HepG2 (cell line): ENCODE data around the gene LITAF. TPM values are rescaled to one million over a fixed set of nuclear protein-coding genes. Genes with fewer than 3 reads are reported as not detected.

Source experiments
- GATA4 ChIP-seq: sonication (generic); IDR thresholded peaks from 2 replicates; pipeline ENCODE4 v1.6.1; 2016; ENCODE audit warnings: antibody characterized with exemption, low read depth, borderline replicate concordance
- HNRNPUL1 ChIP-seq: fragments of 200-400 bp; formaldehyde crosslinking; IDR thresholded peaks from 2 replicates; pipeline ENCODE4 v1.6.1; 2017; ENCODE audit warnings: low read depth, mild to moderate bottlenecking, low read length, moderate library complexity
- MYC ChIP-seq: sonication (generic); formaldehyde crosslinking; IDR thresholded peaks from 2 replicates; pipeline ENCODE4 v1.9.0; 2021; ENCODE audit warnings: missing genetic modification reagents, borderline replicate concordance
- NCOA2 ChIP-seq: sonication (generic); formaldehyde crosslinking; IDR thresholded peaks from 2 replicates; pipeline ENCODE4 v1.8.0; 2022; ENCODE audit warnings: inconsistent platforms
- NR2F1 ChIP-seq, 2 experiments: fragments of 450-650 bp in 1 of 2; formaldehyde crosslinking in 1 of 2; IDR thresholded peaks; 2 replicates each; pipeline versions ENCODE4 v1.5.0 to v1.6.1; 2016 to 2020; ENCODE audit warnings: mild to moderate bottlenecking in 1 of 2, missing compliant biosample characterization in 1 of 2, missing genetic modification reagents in 1 of 2, moderate library complexity in 1 of 2
- RBM39 ChIP-seq: fragments of 200-400 bp; formaldehyde crosslinking; IDR thresholded peaks from one replicate; pipeline ENCODE4 v1.6.1; 2018; ENCODE audit warnings: antibody characterized with exemption, mild to moderate bottlenecking, low read depth, low read length; ENCODE audit not compliant: poor library complexity, severe bottlenecking
- SMAD3 ChIP-seq: sonication (generic); formaldehyde crosslinking; IDR thresholded peaks from 2 replicates; pipeline ENCODE4 v1.4.0; 2020; ENCODE audit warnings: missing genetic modification reagents
- SRF ChIP-seq: IDR thresholded peaks from 2 replicates; pipeline ENCODE4 v1.6.1; 2011; ENCODE audit warnings: mild to moderate bottlenecking, low read depth, low read length, moderate library complexity
- ZBTB3 ChIP-seq: sonication (generic); formaldehyde crosslinking; IDR thresholded peaks from 2 replicates; pipeline ENCODE4 v1.4.0; 2020; ENCODE audit warnings: low read depth, mild to moderate bottlenecking, moderate library complexity, missing genetic modification reagents, borderline replicate concordance
- ZNF230 ChIP-seq: sonication (generic); formaldehyde crosslinking; IDR thresholded peaks from 2 replicates; pipeline ENCODE4 v1.4.0; 2020; ENCODE audit warnings: mild to moderate bottlenecking, missing genetic modification reagents
- ZNF775 ChIP-seq: sonication (generic); formaldehyde crosslinking; IDR thresholded peaks from 2 replicates; pipeline ENCODE4 v1.4.0; 2020; ENCODE audit warnings: missing genetic modification reagents, mild to moderate bottlenecking, moderate library complexity, borderline replicate concordance
- ZNF883 ChIP-seq: sonication (generic); formaldehyde crosslinking; IDR thresholded peaks from 2 replicates; pipeline ENCODE4 v1.5.1; 2020; ENCODE audit warnings: mild to moderate bottlenecking, missing genetic modification reagents; ENCODE audit errors: not compliant biosample characterization
- polyA plus RNA-seq, 8 experiments: library from polyadenylated mRNA; depleted of rRNA in 3 of 8; stranded (reverse) in 7 of 8; unstranded in 1 of 8; fragments of >200 nt; fragmentation: Illumina TruSeq in 4 of 8; extraction: Trizol in 4 of 8; gene quantifications; 2 replicates each; pipeline versions ENCODE4 v1.2.1 to v1.2.3, GENCODE V29; 2011 to 2016; ENCODE audit warnings: low read depth in 4 of 8, missing spikeins in 1 of 8, mixed read lengths in 1 of 8; ENCODE audit not compliant: insufficient read depth in 1 of 8
- total RNA-seq, 5 experiments: library from RNA; depleted of rRNA; stranded (reverse); fragments of >200 nt; fragmentation: Illumina TruSeq; extraction: Trizol; gene quantifications; 2 replicates each; pipeline ENCODE4 v1.2.3, GENCODE V29; 2016; ENCODE audit warnings: low read depth in 1 of 5
- TF ChIP-seq, protein P1 (sequence below): sonication (generic); formaldehyde crosslinking; IDR thresholded peaks from 2 replicates; pipeline ENCODE4 v1.8.0; 2022; ENCODE audit warnings: missing genetic modification reagents, mild to moderate bottlenecking, inconsistent platforms, borderline replicate concordance
- TF ChIP-seq, protein P2 (sequence below): sonication (generic); formaldehyde crosslinking; IDR thresholded peaks from 2 replicates; pipeline ENCODE4 v1.8.0; 2022; ENCODE audit warnings: missing genetic modification reagents, mild to moderate bottlenecking, moderate library complexity, borderline replicate concordance
- TF ChIP-seq, protein P3 (sequence below), 2 experiments: fragments of 450-650 bp in 1 of 2; sonication (generic) in 1 of 2; formaldehyde crosslinking; IDR thresholded peaks; 2 replicates each; pipeline versions ENCODE4 v1.5.0 to v1.8.0; 2020 to 2022; ENCODE audit warnings: mild to moderate bottlenecking in 1 of 2, missing genetic modification reagents in 1 of 2
- TF ChIP-seq, protein P4 (sequence below): sonication (generic); formaldehyde crosslinking; IDR thresholded peaks from 2 replicates; pipeline ENCODE4 v1.5.1; 2020; ENCODE audit warnings: mild to moderate bottlenecking, missing genetic modification reagents, moderate library complexity
- TF ChIP-seq, protein P5 (sequence below): IDR thresholded peaks from 2 replicates; pipeline ENCODE4 v1.6.1; 2012; ENCODE audit warnings: inconsistent platforms
- TF ChIP-seq, protein P6 (sequence below): sonication (generic); formaldehyde crosslinking; IDR thresholded peaks from 2 replicates; pipeline ENCODE4 v1.8.1; 2022; ENCODE audit warnings: low read depth, mild to moderate bottlenecking, missing genetic modification reagents

Gene LITAF
- total and polyA plus RNA-seq, 2 of the 13 experiments (the other 11 are each of a cell fraction or from before 2014, with no cell fraction given) = 80.1 to 141 TPM

DNA sequence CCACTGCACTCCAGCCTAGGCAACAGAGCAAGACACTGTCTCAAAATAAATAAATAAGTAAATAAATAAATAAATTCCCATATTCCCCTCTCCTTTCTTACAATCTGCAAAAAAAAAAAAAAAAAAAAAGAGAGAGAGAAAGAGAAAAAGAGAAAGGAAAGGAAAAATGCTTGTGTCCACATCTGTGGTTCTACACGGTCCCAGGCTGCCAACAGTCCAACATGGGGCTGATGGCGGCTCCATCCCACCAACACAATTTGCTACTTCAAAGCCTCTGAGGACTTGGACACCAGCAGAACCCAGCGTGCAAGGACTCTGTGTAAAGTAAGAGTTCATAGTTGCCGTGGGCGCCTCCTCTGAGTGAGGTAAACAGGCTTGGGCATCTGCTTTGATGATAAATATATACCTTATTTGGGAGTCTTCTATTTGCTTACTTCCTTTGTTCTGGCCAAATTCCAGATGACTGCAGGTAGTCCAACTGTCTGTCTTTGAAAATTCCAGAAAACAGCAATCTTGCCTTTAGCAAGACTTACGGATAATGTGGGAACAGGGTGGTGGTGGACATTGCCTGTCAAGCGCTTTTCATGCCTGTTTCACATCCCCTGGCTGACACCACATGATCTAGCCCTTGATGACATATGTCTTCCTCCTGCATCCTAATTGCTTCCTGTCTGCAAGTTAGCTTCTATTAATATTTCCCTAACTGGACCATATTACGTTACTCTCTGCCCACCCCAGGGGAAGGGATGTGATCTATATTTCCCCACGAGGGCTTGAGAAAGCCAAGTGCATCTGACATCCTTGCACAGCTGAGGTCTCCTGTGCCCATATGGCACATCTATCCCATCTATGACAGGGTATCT lies 10.1 kb downstream of the LITAF start (continued):
- TF ChIP-seq, protein P1, sequence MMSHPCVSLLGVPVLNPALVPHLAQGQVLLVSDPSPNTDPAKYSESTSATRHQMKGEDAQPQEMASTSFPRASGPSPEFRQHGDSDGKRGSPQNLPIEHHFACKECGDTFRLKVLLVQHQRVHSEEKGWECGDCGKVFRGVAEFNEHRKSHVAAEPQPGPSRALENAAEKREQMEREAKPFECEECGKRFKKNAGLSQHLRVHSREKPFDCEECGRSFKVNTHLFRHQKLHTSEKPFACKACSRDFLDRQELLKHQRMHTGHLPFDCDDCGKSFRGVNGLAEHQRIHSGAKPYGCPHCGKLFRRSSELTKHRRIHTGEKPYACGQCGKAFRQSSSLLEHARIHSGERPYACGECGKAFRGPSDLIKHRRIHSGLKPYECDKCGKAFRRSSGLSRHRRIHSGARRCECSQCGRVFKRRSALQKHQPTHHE = 0 out of 2 replicates have a peak, but pooled peaks have one; percentile 8
- peak; percentile 91 for TF ChIP-seq NCOA2 (CRISPR knock-in tag)
- TF ChIP-seq, protein P2, sequence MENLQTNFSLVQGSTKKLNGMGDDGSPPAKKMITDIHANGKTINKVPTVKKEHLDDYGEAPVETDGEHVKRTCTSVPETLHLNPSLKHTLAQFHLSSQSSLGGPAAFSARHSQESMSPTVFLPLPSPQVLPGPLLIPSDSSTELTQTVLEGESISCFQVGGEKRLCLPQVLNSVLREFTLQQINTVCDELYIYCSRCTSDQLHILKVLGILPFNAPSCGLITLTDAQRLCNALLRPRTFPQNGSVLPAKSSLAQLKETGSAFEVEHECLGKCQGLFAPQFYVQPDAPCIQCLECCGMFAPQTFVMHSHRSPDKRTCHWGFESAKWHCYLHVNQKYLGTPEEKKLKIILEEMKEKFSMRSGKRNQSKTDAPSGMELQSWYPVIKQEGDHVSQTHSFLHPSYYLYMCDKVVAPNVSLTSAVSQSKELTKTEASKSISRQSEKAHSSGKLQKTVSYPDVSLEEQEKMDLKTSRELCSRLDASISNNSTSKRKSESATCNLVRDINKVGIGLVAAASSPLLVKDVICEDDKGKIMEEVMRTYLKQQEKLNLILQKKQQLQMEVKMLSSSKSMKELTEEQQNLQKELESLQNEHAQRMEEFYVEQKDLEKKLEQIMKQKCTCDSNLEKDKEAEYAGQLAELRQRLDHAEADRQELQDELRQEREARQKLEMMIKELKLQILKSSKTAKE (CRISPR knock-in tag) = peak; percentile 19; the same call in 1 of the 2 replicates
- peak; percentile 85 for TF ChIP-seq GATA4
- TF ChIP-seq SMAD3 (CRISPR knock-in tag) = no peak
- TF ChIP-seq MYC (CRISPR knock-in tag) = peak; percentile 26; the same call in 1 of the 2 replicates
- TF ChIP-seq ZNF883 (CRISPR knock-in tag) = peak; percentile 22
- no peak for TF ChIP-seq HNRNPUL1
- TF ChIP-seq, protein P3, sequence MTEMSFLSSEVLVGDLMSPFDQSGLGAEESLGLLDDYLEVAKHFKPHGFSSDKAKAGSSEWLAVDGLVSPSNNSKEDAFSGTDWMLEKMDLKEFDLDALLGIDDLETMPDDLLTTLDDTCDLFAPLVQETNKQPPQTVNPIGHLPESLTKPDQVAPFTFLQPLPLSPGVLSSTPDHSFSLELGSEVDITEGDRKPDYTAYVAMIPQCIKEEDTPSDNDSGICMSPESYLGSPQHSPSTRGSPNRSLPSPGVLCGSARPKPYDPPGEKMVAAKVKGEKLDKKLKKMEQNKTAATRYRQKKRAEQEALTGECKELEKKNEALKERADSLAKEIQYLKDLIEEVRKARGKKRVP (CRISPR knock-in tag; IDR thresholded peaks at IDR 0.05) = peak in 1 of 2 experiments; percentile 36; a peak in 1 of 4 replicates
- TF ChIP-seq, protein P4, sequence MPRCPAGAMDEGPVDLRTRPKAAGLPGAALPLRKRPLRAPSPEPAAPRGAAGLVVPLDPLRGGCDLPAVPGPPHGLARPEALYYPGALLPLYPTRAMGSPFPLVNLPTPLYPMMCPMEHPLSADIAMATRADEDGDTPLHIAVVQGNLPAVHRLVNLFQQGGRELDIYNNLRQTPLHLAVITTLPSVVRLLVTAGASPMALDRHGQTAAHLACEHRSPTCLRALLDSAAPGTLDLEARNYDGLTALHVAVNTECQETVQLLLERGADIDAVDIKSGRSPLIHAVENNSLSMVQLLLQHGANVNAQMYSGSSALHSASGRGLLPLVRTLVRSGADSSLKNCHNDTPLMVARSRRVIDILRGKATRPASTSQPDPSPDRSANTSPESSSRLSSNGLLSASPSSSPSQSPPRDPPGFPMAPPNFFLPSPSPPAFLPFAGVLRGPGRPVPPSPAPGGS (CRISPR knock-in tag) = peak; percentile 49; the same call in 1 of the 2 replicates
- TF ChIP-seq, protein P5, sequence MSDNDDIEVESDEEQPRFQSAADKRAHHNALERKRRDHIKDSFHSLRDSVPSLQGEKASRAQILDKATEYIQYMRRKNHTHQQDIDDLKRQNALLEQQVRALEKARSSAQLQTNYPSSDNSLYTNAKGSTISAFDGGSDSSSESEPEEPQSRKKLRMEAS = peak; percentile 27; the same call in 1 of the 2 replicates
- TF ChIP-seq RBM39 = peak; percentile 7
- TF ChIP-seq, protein P6, sequence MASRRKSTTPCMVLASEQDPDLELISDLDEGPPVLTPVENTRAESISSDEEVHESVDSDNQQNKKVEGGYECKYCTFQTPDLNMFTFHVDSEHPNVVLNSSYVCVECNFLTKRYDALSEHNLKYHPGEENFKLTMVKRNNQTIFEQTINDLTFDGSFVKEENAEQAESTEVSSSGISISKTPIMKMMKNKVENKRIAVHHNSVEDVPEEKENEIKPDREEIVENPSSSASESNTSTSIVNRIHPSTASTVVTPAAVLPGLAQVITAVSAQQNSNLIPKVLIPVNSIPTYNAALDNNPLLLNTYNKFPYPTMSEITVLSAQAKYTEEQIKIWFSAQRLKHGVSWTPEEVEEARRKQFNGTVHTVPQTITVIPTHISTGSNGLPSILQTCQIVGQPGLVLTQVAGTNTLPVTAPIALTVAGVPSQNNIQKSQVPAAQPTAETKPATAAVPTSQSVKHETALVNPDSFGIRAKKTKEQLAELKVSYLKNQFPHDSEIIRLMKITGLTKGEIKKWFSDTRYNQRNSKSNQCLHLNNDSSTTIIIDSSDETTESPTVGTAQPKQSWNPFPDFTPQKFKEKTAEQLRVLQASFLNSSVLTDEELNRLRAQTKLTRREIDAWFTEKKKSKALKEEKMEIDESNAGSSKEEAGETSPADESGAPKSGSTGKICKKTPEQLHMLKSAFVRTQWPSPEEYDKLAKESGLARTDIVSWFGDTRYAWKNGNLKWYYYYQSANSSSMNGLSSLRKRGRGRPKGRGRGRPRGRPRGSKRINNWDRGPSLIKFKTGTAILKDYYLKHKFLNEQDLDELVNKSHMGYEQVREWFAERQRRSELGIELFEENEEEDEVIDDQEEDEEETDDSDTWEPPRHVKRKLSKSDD (CRISPR knock-in tag) = 0 out of 2 replicates have a peak, but pooled peaks have one; percentile 59
- TF ChIP-seq SRF = peak; percentile 99
- TF ChIP-seq ZNF775 = no peak
- TF ChIP-seq NR2F1 (CRISPR knock-in tag; IDR thresholded peaks at IDR 0.05) = no peak
- TF ChIP-seq ZBTB3 (CRISPR knock-in tag) = 0 out of 2 replicates have a peak, but pooled peaks have one; percentile 75
- 0 out of 2 replicates have a peak, but pooled peaks have one; percentile 62 for TF ChIP-seq ZNF230 (CRISPR knock-in tag)
